ENCODE data around the gene UACA. TPM values are rescaled to one million over a fixed set of nuclear protein-coding genes. Genes with fewer than 3 reads are reported as not detected.

UACA gene
- total RNA-seq, 1 donor from 2014 or later, result 39.9 TPM

GRCh38 chr15:70768257-70768883 is 5.0 kb upstream of the UACA start:
- TF ChIP-seq CTCF (IDR thresholded peaks at IDR 0.05), result no peak
- ATAC-seq (peak; percentile 47), DNase-seq (no peak)
- Histone ChIP-seq H3K4me3 (no peak overlapping the region), H3K27ac (peak overlapping the region; percentile 24), H3K27me3 (peaks cover 4% of the 10 kb centered on the region), H3K36me3 (no peaks in the 10 kb centered on the region), H3K9me3 (no peaks in the 10 kb centered on the region), H3K4me1 (peaks cover 12% of the 10 kb centered on the region)
- intact Hi-C loops (cut with DNase I), result no loop called here

DNA sequence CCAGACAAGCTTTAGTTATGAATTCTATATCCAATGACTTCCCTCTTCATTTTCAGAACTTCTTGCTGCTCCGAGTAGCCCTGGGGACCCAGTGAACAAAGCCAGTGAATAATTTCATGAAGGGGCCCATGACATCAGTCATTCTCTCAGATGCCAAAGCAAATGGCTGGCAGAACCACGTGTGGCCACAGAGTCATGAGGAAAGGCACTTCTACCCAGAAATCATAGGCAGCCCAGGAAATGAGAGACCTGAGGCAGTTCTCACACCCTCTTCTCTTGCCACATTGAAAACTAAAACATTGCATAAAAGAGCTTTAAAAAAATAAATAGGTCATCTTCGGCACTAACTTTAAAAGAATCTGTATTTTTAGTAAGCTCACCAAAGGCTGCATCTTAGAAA is 4.3 kb upstream of the UACA start:
- TF ChIP-seq CTCF (IDR thresholded peaks at IDR 0.05), result no peak
- DNase-seq, result no peak
- H3K27ac ChIP-seq, result peak overlapping the region; percentile 24
- H3K27me3 ChIP-seq, result peaks cover 4% of the 10 kb centered on the region
- H3K9me3 ChIP-seq, result no peaks in the 10 kb centered on the region
- H3K4me3 ChIP-seq, result no peak overlapping the region
- no peaks in the 10 kb centered on the region for H3K36me3 ChIP-seq
- peaks cover 12% of the 10 kb centered on the region for H3K4me1 ChIP-seq
- ATAC-seq, result no peak
- intact Hi-C loops (cut with DNase I), result no loop called here

GRCh38 chr15:70766597-70766996 is 3.2 kb upstream of the UACA start:
- Histone ChIP-seq H3K9me3 (no peaks in the 10 kb centered on the region), H3K4me1 (peaks cover 12% of the 10 kb centered on the region), H3K27ac (no peak overlapping the region), H3K27me3 (peaks cover 4% of the 10 kb centered on the region), H3K36me3 (no peaks in the 10 kb centered on the region), H3K4me3 (no peak overlapping the region)
- no peak for TF ChIP-seq CTCF (IDR thresholded peaks at IDR 0.05)
- intact Hi-C loops (cut with DNase I), result no loop called here
- DNase-seq, result no peak
- no peak for ATAC-seq

- no peaks in the 10 kb centered on the region for H3K9me3 ChIP-seq
- no peak overlapping the region for H3K4me3 ChIP-seq
- ATAC-seq, result no peak
- no peak for TF ChIP-seq CTCF (IDR thresholded peaks at IDR 0.05)
- H3K27me3 ChIP-seq, result peaks cover 4% of the 10 kb centered on the region
- H3K36me3 ChIP-seq, result no peaks in the 10 kb centered on the region
- H3K27ac ChIP-seq, result no peak overlapping the region
- DNase-seq, result no peak
- peaks cover 12% of the 10 kb centered on the region for H3K4me1 ChIP-seq
- intact Hi-C loops (cut with DNase I), result no loop called here
Observed at GRCh38 chr15:70765504-70766281, 2.3 kb upstream of the UACA start.

GRCh38 chr15:70763950-70764730 is 782 bp upstream of the UACA start:
- no peak for DNase-seq
- H3K27ac ChIP-seq, result peak overlapping the region; percentile 92
- ATAC-seq, result no peak
- peak overlapping the region; percentile 68 for H3K4me3 ChIP-seq
- TF ChIP-seq CTCF (IDR thresholded peaks at IDR 0.05), result no peak
- no peaks in the 10 kb centered on the region for H3K9me3 ChIP-seq
- intact Hi-C loops (cut with DNase I), result no loop called here
- peaks cover 12% of the 10 kb centered on the region for H3K4me1 ChIP-seq
- no peaks in the 10 kb centered on the region for H3K36me3 ChIP-seq
- H3K27me3 ChIP-seq, result peaks cover 5% of the 10 kb centered on the region

Measured in upper lobe of right lung (tissue), 1 donor.